ENCODE measurements around the gene MORN3.
"Not testable (repeated sequence)": the region's sequence is repeated elsewhere in the genome, so short reads cannot be mapped to it uniquely, and the experiment has no call there.

Gene MORN3

GRCh38 chr12:121637231-121637914 lies 32.1 kb downstream of the MORN3 start:
- DNase-seq: no peak

- DNase-seq: no peak
Observed at GRCh38 chr12:121634836-121635235, 34.6 kb downstream of the MORN3 start.

GRCh38 chr12:121633833-121634196 lies 35.6 kb downstream of the MORN3 start:
- DNase-seq: not testable (repeated sequence)

- DNase-seq: no peak
Observed at GRCh38 chr12:121632069-121632970, 37.1 kb downstream of the MORN3 start.

- no peak for DNase-seq
Observed at GRCh38 chr12:121630791-121631355, 38.6 kb downstream of the MORN3 start.

GRCh38 chr12:121628536-121628935 lies 40.9 kb downstream of the MORN3 start:
- DNase-seq: no peak

GRCh38 chr12:121628037-121628436 lies 41.4 kb downstream of the MORN3 start:
- DNase-seq: no peak

- DNase-seq: peak; percentile 6
Observed at GRCh38 chr12:121626853-121627640, 42.4 kb downstream of the MORN3 start.

GRCh38 chr12:121626087-121626852 lies 43.2 kb downstream of the MORN3 start, which contains the start of gene ORAI1:
Gene ORAI1, plus strand, starts transcription at chr12:121626530.
- peak; percentile 93 for DNase-seq

GRCh38 chr12:121620333-121620891 lies 49.0 kb downstream of the MORN3 start:
- DNase-seq: no peak

- no peak for DNase-seq
Observed at GRCh38 chr12:121618659-121619233, 50.7 kb downstream of the MORN3 start.

- no peak for DNase-seq
Observed at GRCh38 chr12:121614872-121615467, 54.5 kb downstream of the MORN3 start.

GRCh38 chr12:121613462-121613861 lies 56.0 kb downstream of the MORN3 start:
- DNase-seq: no peak

- DNase-seq: no peak
Observed at GRCh38 chr12:121611306-121611705, 58.1 kb downstream of the MORN3 start.

GRCh38 chr12:121610239-121611149 lies 59.0 kb downstream of the MORN3 start:
- DNase-seq: no peak

- no peak for DNase-seq
Observed at GRCh38 chr12:121608301-121608700, 61.2 kb downstream of the MORN3 start.

GRCh38 chr12:121603581-121603980 lies 65.9 kb downstream of the MORN3 start:
- DNase-seq: no peak

GRCh38 chr12:121602766-121603165 lies 66.7 kb downstream of the MORN3 start:
- DNase-seq: no peak

- no peak for DNase-seq
Observed at GRCh38 chr12:121600702-121601336, 68.6 kb downstream of the MORN3 start.

Data from NCI-H1436 (cell line).